ENCODE measurements around the gene USP20. TPM values are rescaled to one million over a fixed set of nuclear protein-coding genes. Genes with fewer than 3 reads are reported as not detected.

The USP20 gene
- polyA plus RNA-seq, 3 donors from 2014 or later: 21.6 to 51.8 (median 25.1) TPM

GRCh38 chr9:129875687-129876395 is 40.6 kb downstream of the USP20 start:
- Mint-ChIP-seq H3K36me3 (peaks cover 9 to 37% (median 21%) of the 10 kb centered on the region in 3 donors), H3K9me3 (no peaks in the 10 kb centered on the region), H3K27ac (peak overlapping the region; percentile 19 to 97 (median 93)), H3K27me3 (ENCODE audit: low read depth in 3 of 3) (peaks cover 6 to 16% (median 11%) of the 10 kb centered on the region in 3 donors), H3K4me1 (peaks cover 19 to 39% of the 10 kb centered on the region in 2 donors), H3K4me3 (peak overlapping the region in 2 of 5 donors; percentile 21)
- DNase-seq: no peak

GRCh38 chr9:129876815-129877214 is 41.6 kb downstream of the USP20 start:
- H3K36me3 Mint-ChIP-seq: peaks cover 9 to 37% (median 20%) of the 10 kb centered on the region in 3 donors
- no peaks in the 10 kb centered on the region for H3K9me3 Mint-ChIP-seq
- peak; percentile 72 to 74 (median 73) for DNase-seq
- H3K4me3 Mint-ChIP-seq: peak overlapping the region in 4 of 5 donors; percentile 74 to 88 (median 84)
- H3K4me1 Mint-ChIP-seq: peaks cover 10 to 31% of the 10 kb centered on the region in 2 donors
- H3K27ac Mint-ChIP-seq: peak overlapping the region; percentile 91 to 97 (median 95)
- peaks cover 6 to 15% (median 11%) of the 10 kb centered on the region in 3 donors for H3K27me3 Mint-ChIP-seq (ENCODE audit: low read depth in 3 of 3)

GRCh38 chr9:129878291-129878690 is 43.0 kb downstream of the USP20 start:
- Mint-ChIP-seq H3K4me3 (peak overlapping the region in 3 of 5 donors; percentile 42 to 88 (median 63)), H3K4me1 (peaks cover 6 to 26% of the 10 kb centered on the region in 2 donors), H3K9me3 (no peaks in the 10 kb centered on the region), H3K36me3 (peaks cover 9 to 37% (median 16%) of the 10 kb centered on the region in 3 donors), H3K27ac (peak overlapping the region in 4 of 6 donors; percentile 77 to 91 (median 84)), H3K27me3 (ENCODE audit: low read depth in 3 of 3) (peaks cover 6 to 15% (median 7%) of the 10 kb centered on the region in 3 donors)
- DNase-seq: no peak

- peaks cover 14 to 28% of the 10 kb centered on the region in 2 donors for H3K4me1 Mint-ChIP-seq
- H3K27ac Mint-ChIP-seq: peak overlapping the region in 3 of 6 donors; percentile 55 to 78 (median 76)
- peak; percentile 31 to 40 (median 39) for DNase-seq
- peaks cover 4 to 30% (median 9%) of the 10 kb centered on the region in 3 donors for H3K36me3 Mint-ChIP-seq
- H3K4me3 Mint-ChIP-seq: peak overlapping the region in 3 of 5 donors; percentile 33 to 54 (median 38)
- H3K9me3 Mint-ChIP-seq: no peaks in the 10 kb centered on the region
- H3K27me3 Mint-ChIP-seq (ENCODE audit: low read depth in 3 of 3): peaks cover 7 to 15% (median 9%) of the 10 kb centered on the region in 3 donors
Measured at GRCh38 chr9:129879103-129879699, 43.9 kb downstream of the USP20 start.

- Mint-ChIP-seq H3K36me3 (peaks cover 4 to 23% (median 5%) of the 10 kb centered on the region in 3 donors), H3K9me3 (no peaks in the 10 kb centered on the region), H3K4me3 (peak overlapping the region in 2 of 5 donors; percentile 32 to 42), H3K27me3 (ENCODE audit: low read depth in 3 of 3) (peaks cover 13 to 23% (median 14%) of the 10 kb centered on the region in 3 donors), H3K27ac (peak overlapping the region in 1 of 6 donors; percentile 35), H3K4me1 (peaks cover 23 to 31% of the 10 kb centered on the region in 2 donors)
- DNase-seq: no peak
Measured at GRCh38 chr9:129879991-129880653, 44.9 kb downstream of the USP20 start.

GRCh38 chr9:129880654-129881546 is 45.6 kb downstream of the USP20 start:
- peaks cover 4 to 23% (median 5%) of the 10 kb centered on the region in 3 donors for H3K36me3 Mint-ChIP-seq
- H3K4me1 Mint-ChIP-seq: peaks cover 31 to 36% of the 10 kb centered on the region in 2 donors
- DNase-seq: no peak
- H3K27ac Mint-ChIP-seq: peak overlapping the region in 1 of 6 donors; percentile 43
- H3K9me3 Mint-ChIP-seq: no peaks in the 10 kb centered on the region
- H3K27me3 Mint-ChIP-seq (ENCODE audit: low read depth in 3 of 3): peaks cover 15 to 30% (median 19%) of the 10 kb centered on the region in 3 donors
- H3K4me3 Mint-ChIP-seq: peak overlapping the region in 1 of 5 donors; percentile 32

GRCh38 chr9:129881547-129882324 is 46.5 kb downstream of the USP20 start:
- H3K27ac Mint-ChIP-seq: peak overlapping the region in 3 of 6 donors; percentile 29 to 80 (median 53)
- peaks cover 39 to 40% of the 10 kb centered on the region in 2 donors for H3K4me1 Mint-ChIP-seq
- no peaks in the 10 kb centered on the region for H3K9me3 Mint-ChIP-seq
- H3K27me3 Mint-ChIP-seq (ENCODE audit: low read depth in 3 of 3): peaks cover 21 to 34% (median 23%) of the 10 kb centered on the region in 3 donors
- peaks cover 1 to 20% (median 3%) of the 10 kb centered on the region in 3 donors for H3K36me3 Mint-ChIP-seq
- H3K4me3 Mint-ChIP-seq: no peak overlapping the region
- DNase-seq: no peak

- H3K27ac Mint-ChIP-seq: peak overlapping the region; percentile 99 to 100 (median 100)
- peak; percentile 91 to 95 (median 94) for DNase-seq
- peaks cover 0 to 1% (median 0%) of the 10 kb centered on the region in 6 donors for H3K9me3 Mint-ChIP-seq
- peaks cover 66 to 67% of the 10 kb centered on the region in 2 donors for H3K4me1 Mint-ChIP-seq
- peaks cover 0 to 11% (median 0%) of the 10 kb centered on the region in 3 donors for H3K36me3 Mint-ChIP-seq
- H3K4me3 Mint-ChIP-seq: peak overlapping the region; percentile 84 to 94 (median 91)
- peaks cover 42 to 55% (median 46%) of the 10 kb centered on the region in 3 donors for H3K27me3 Mint-ChIP-seq (ENCODE audit: low read depth in 3 of 3)
Measured at GRCh38 chr9:129884220-129885017, 49.2 kb downstream of the USP20 start.

- peak; percentile 36 to 45 (median 41) for DNase-seq
- Mint-ChIP-seq H3K9me3 (peaks cover 0 to 1% (median 0%) of the 10 kb centered on the region in 6 donors), H3K4me1 (peaks cover 72 to 73% of the 10 kb centered on the region in 2 donors), H3K27me3 (ENCODE audit: low read depth in 3 of 3) (peaks cover 44 to 60% (median 53%) of the 10 kb centered on the region in 3 donors), H3K4me3 (peak overlapping the region; percentile 84 to 94 (median 91)), H3K27ac (peak overlapping the region; percentile 99 to 100 (median 100)), H3K36me3 (peaks cover 0 to 8% (median 3%) of the 10 kb centered on the region in 3 donors)
Measured at GRCh38 chr9:129885018-129885669, 49.9 kb downstream of the USP20 start.

GRCh38 chr9:129885670-129886106 is 50.4 kb downstream of the USP20 start:
- H3K36me3 Mint-ChIP-seq: peaks cover 0 to 4% (median 3%) of the 10 kb centered on the region in 3 donors
- peaks cover 0 to 1% (median 0%) of the 10 kb centered on the region in 6 donors for H3K9me3 Mint-ChIP-seq
- H3K4me3 Mint-ChIP-seq: peak overlapping the region; percentile 84 to 94 (median 91)
- H3K4me1 Mint-ChIP-seq: peaks cover 76 to 79% of the 10 kb centered on the region in 2 donors
- H3K27me3 Mint-ChIP-seq (ENCODE audit: low read depth in 3 of 3): peaks cover 44 to 63% (median 53%) of the 10 kb centered on the region in 3 donors
- H3K27ac Mint-ChIP-seq: peak overlapping the region; percentile 99 to 100 (median 100)
- DNase-seq: peak; percentile 88 to 90 (median 89)
